K562 (cell line): Measurements from ENCODE around the gene CABP4. TPM values are rescaled to one million over a fixed set of nuclear protein-coding genes. Genes with fewer than 3 reads are reported as not detected.

ENCODE experiments used
- ARID1B ChIP-seq: fragments of 450-650 bp; IDR thresholded peaks from 2 replicates; pipeline ENCODE4 v1.6.1; 2016; ENCODE audit warnings: antibody characterized with exemption, mild to moderate bottlenecking, inconsistent platforms
- CUX1 ChIP-seq: fragments of 200-800 bp; sonication (Bioruptor generic); IDR thresholded peaks from 2 replicates; pipeline ENCODE4 v1.6.1; 2016; ENCODE audit warnings: missing genetic modification characterization, missing compliant biosample characterization
- HNRNPL ChIP-seq: fragments of 200-400 bp; formaldehyde crosslinking; IDR thresholded peaks from 2 replicates; pipeline ENCODE4 v1.6.1; 2017; ENCODE audit warnings: low read depth, mild to moderate bottlenecking, low read length
- USF2 ChIP-seq: sonication (generic); formaldehyde crosslinking; IDR thresholded peaks from 2 replicates; pipeline ENCODE4 v1.5.0; 2020; ENCODE audit warnings: missing genetic modification reagents
- ZFX ChIP-seq: sonication (generic); formaldehyde crosslinking; IDR thresholded peaks from 2 replicates; pipeline ENCODE4 v1.8.0; 2022; ENCODE audit warnings: mild to moderate bottlenecking, missing genetic modification reagents, moderate library complexity
- ZNF239 ChIP-seq: fragments of 250-450 bp; sonication (Bioruptor Pico); IDR thresholded peaks from 2 replicates; pipeline ENCODE4 v1.4.0; 2020; ENCODE audit warnings: mild to moderate bottlenecking
- ZNF707 ChIP-seq: fragments of 250-450 bp; sonication (Bioruptor Pico); conservative IDR thresholded peaks from 2 replicates; pipeline ENCODE4 v1.8.0; 2022; ENCODE audit warnings: inconsistent platforms, mild to moderate bottlenecking, moderate library complexity
- ZNF764 ChIP-seq: fragments of 250-450 bp; sonication (Bioruptor Pico); IDR thresholded peaks from 2 replicates; pipeline ENCODE4 v1.4.0; 2020; ENCODE audit warnings: low read depth, mild to moderate bottlenecking, moderate library complexity
- ZNF780A ChIP-seq: fragments of 250-450 bp; sonication (Bioruptor Pico); IDR thresholded peaks from 2 replicates; pipeline ENCODE4 v1.5.0; 2021; ENCODE audit warnings: mild to moderate bottlenecking
- polyA plus RNA-seq, 8 experiments: library from polyadenylated mRNA; depleted of rRNA in 4 of 8; stranded (reverse) in 5 of 8; unstranded in 3 of 8; fragments of >200 nt; fragmentation: Nextera tagmentation in 2 of 8; fragmentation: Illumina TruSeq in 1 of 8; extraction: Ambion mirVana in 2 of 8; extraction: Trizol in 1 of 8; gene quantifications; 2 replicates each; pipeline versions ENCODE4 v1.2.1 to v1.2.3, GENCODE V29; 2011 to 2014; ENCODE audit warnings: inconsistent platforms in 1 of 8, missing spikeins in 1 of 8
- total RNA-seq, 7 experiments: library from RNA; depleted of rRNA in 6 of 7; stranded (reverse); fragments of >200 nt in 6 of 7; fragmentation: Illumina TruSeq in 2 of 7; extraction: Trizol in 2 of 7; gene quantifications; 2 replicates each; pipeline versions ENCODE4 v1.2.1 to v1.2.3, GENCODE V29; 2011 to 2021; ENCODE audit warnings: low replicate concordance in 1 of 7
- TF ChIP-seq, protein P1 (sequence below), 2 experiments: fragments of 450-650 bp; IDR thresholded peaks; 2 replicates each; pipeline ENCODE4 v1.6.1; 2016; ENCODE audit warnings: mild to moderate bottlenecking in 2 of 2, borderline replicate concordance in 1 of 2, low read depth in 1 of 2, moderate library complexity in 1 of 2
- TF ChIP-seq, protein P2 (sequence below): sonication (generic); formaldehyde crosslinking; IDR thresholded peaks from 2 replicates; pipeline ENCODE4 v1.8.1; 2023; ENCODE audit warnings: mild to moderate bottlenecking, missing genetic modification reagents

Gene CABP4
- total and polyA plus RNA-seq, 9 of the 15 experiments (the other 6 are each of a cell fraction or from before 2014, with no cell fraction given), result 0.11 TPM; not detected in 8

DNA sequence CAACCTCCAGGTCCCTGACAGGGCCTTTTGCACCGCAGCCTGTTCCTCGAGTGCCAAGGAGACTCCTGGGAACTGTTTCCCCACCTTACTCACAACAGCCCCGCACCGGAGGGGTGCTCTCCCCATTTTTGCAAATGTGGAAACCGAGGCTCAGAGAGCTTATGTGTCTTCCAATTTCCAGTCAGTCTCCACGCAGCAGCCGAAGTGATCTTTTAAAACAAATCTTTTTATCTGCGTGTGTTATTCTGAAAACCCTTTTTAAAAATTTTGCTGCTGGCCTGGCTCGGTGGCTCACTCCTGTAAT lies 14.3 kb downstream of the CABP4 start (continued):
- TF ChIP-seq, protein P1, sequence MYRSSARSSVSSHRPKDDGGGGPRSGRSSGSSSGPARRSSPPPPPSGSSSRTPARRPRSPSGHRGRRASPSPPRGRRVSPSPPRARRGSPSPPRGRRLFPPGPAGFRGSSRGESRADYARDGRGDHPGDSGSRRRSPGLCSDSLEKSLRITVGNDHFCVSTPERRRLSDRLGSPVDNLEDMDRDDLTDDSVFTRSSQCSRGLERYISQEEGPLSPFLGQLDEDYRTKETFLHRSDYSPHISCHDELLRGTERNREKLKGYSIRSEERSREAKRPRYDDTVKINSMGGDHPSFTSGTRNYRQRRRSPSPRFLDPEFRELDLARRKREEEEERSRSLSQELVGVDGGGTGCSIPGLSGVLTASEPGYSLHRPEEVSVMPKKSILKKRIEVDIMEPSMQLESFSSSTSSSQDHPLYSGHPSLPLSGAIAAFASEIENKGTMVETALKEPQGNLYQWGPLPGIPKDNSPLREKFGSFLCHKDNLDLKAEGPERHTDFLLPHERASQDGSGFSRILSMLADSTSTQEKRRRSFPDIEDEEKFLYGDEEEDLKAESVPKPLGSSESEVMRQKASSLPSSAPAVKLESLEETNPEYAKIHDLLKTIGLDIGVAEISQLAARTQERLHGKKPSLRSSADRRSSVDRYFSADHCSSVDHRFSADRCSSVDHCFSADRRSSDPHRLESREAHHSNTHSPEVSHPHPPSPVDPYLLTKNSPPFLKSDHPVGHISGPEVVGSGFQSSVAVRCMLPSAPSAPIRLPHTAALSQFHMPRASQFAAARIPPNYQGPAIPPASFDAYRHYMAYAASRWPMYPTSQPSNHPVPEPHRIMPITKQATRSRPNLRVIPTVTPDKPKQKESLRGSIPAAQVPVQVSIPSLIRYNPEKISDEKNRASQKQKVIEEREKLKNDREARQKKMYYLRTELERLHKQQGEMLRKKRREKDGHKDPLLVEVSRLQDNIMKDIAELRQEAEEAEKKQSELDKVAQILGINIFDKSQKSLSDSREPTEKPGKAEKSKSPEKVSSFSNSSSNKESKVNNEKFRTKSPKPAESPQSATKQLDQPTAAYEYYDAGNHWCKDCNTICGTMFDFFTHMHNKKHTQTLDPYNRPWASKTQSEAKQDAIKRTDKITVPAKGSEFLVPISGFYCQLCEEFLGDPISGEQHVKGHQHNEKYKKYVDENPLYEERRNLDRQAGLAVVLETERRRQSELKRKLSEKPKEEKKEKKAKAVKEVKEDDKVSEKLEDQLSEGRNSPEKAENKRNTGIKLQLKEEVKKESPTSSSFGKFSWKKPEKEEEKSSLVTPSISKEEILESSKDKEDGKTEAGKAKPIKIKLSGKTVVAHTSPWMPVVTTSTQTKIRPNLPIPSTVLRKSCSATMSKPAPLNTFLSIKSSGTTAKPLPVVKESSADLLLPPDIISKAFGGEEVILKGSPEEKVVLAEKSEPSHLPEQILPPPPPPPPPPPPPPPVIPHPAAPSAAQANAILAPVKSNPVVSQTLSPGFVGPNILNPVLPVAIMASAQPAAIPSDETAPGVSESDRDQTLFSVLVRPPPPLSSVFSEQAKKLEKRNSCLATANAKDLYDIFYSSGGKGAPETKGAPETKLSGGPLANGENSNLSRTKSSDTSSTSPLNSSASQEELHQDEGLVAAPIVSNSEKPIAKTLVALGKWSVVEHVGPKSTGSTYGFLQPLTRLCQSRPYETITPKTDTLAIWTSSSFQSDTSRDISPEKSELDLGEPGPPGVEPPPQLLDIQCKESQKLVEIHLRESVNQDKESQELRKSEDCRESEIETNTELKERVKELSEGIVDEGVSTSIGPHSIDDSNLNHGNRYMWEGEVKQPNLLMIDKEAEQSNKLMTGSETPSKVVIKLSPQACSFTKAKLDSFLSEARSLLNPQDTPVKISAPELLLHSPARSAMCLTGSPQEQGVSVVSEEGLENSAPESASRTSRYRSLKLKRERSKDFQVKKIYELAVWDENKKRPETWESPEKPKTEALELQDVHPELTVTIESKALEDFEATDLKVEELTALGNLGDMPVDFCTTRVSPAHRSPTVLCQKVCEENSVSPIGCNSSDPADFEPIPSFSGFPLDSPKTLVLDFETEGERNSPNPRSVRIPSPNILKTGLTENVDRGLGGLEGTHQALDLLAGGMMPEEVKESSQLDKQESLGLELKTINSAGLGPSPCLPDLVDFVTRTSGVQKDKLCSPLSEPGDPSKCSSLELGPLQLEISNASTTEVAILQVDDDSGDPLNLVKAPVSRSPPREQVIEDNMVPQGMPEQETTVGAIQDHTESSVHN (IDR thresholded peaks at IDR 0.05; ENCODE audit: borderline replicate concordance in 1 of 2, low read depth in 1 of 2), result no peak
- no peak for TF ChIP-seq ZNF764 (CRISPR knock-in tag)
- no peak for TF ChIP-seq ZNF780A (CRISPR knock-in tag)
- TF ChIP-seq ZFX (CRISPR knock-in tag), result peak; percentile 86; the same call in 1 of the 2 replicates
- TF ChIP-seq, protein P2, sequence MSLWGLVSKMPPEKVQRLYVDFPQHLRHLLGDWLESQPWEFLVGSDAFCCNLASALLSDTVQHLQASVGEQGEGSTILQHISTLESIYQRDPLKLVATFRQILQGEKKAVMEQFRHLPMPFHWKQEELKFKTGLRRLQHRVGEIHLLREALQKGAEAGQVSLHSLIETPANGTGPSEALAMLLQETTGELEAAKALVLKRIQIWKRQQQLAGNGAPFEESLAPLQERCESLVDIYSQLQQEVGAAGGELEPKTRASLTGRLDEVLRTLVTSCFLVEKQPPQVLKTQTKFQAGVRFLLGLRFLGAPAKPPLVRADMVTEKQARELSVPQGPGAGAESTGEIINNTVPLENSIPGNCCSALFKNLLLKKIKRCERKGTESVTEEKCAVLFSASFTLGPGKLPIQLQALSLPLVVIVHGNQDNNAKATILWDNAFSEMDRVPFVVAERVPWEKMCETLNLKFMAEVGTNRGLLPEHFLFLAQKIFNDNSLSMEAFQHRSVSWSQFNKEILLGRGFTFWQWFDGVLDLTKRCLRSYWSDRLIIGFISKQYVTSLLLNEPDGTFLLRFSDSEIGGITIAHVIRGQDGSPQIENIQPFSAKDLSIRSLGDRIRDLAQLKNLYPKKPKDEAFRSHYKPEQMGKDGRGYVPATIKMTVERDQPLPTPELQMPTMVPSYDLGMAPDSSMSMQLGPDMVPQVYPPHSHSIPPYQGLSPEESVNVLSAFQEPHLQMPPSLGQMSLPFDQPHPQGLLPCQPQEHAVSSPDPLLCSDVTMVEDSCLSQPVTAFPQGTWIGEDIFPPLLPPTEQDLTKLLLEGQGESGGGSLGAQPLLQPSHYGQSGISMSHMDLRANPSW (CRISPR knock-in tag), result no peak
- no peak for TF ChIP-seq ARID1B
- TF ChIP-seq HNRNPL, result no peak
- no peak for TF ChIP-seq USF2 (CRISPR knock-in tag)
- TF ChIP-seq ZNF707, result 0 out of 2 replicates have a peak, but pooled peaks have one; percentile 18
- peak; percentile 38; the same call in 1 of the 2 replicates for TF ChIP-seq ZNF239 (CRISPR knock-in tag)
- TF ChIP-seq CUX1 (CRISPR knock-in tag), result no peak
